ENCODE results near the gene GMNC. TPM values are rescaled to one million over a fixed set of nuclear protein-coding genes. Genes with fewer than 3 reads are reported as not detected.
"Not testable (repeated sequence)": the region's sequence is repeated elsewhere in the genome, so short reads cannot be mapped to it uniquely, and the experiment has no call there.

Gene GMNC
- total and polyA plus RNA-seq, 2 experiments from 2014 or later = not detected

DNA sequence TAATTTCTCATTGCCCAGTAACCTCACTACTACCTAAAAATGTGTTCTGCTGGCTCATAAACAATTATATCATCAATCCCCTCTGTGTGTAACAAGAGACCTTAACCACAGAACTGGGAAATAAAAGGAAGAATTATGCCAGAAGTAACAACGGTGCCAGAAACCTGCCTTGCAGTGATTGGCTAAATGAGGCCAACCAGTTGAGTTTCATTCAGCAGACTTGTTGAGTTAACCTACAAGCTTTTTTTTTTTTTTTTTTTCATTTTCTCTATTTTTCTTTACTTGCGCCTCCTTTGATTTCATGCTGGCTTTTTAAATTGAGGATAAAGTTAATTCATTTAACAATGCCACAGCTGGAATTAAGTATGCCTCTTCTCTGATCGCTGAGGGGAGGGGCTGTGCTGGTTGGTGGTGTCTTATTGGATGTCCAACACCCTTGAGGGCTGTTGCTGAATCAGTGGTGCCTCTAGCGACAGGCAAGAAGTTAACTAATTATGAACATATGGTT, 30.0 kb upstream of the GMNC start:
- Histone ChIP-seq H3K9me3 (ENCODE audit: low read depth) (no peaks in the 10 kb centered on the region), H3K27ac (no peak overlapping the region), H3K4me1 (ENCODE audit: low read depth) (no peaks in the 10 kb centered on the region), H3K27me3 (no peaks in the 10 kb centered on the region), H3K36me3 (no peaks in the 10 kb centered on the region), H3K4me3 (no peak overlapping the region)
- TF ChIP-seq, protein P1, sequence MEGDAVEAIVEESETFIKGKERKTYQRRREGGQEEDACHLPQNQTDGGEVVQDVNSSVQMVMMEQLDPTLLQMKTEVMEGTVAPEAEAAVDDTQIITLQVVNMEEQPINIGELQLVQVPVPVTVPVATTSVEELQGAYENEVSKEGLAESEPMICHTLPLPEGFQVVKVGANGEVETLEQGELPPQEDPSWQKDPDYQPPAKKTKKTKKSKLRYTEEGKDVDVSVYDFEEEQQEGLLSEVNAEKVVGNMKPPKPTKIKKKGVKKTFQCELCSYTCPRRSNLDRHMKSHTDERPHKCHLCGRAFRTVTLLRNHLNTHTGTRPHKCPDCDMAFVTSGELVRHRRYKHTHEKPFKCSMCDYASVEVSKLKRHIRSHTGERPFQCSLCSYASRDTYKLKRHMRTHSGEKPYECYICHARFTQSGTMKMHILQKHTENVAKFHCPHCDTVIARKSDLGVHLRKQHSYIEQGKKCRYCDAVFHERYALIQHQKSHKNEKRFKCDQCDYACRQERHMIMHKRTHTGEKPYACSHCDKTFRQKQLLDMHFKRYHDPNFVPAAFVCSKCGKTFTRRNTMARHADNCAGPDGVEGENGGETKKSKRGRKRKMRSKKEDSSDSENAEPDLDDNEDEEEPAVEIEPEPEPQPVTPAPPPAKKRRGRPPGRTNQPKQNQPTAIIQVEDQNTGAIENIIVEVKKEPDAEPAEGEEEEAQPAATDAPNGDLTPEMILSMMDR (IDR thresholded peaks at IDR 0.05; ENCODE audit: low read depth, low read length) = no peak
- no peak for DNase-seq (ENCODE audit: low read depth in 1 of 2, low spot score in 1 of 2)

DNA sequence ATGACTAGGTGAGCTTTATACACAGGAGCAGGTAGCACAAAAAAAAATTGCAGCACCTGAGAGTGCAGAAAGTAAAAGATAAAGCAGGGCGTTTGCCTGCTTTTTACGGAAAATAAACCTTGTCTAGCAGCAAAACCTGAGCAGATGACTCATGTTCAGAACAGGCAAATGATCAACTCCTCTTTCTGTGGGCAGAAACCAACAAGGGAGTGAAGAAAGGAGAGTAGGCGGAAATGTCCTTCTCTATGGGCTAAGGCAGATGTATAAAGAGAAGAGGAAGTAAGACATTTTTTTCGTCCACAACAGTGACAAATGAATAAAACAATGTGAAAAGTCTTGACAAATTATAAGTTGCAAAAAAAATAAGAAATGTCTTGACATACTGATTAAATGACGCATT, 24.5 kb upstream of the GMNC start:
- TF ChIP-seq, protein P1 (IDR thresholded peaks at IDR 0.05; ENCODE audit: low read depth, low read length) = no peak
- Histone ChIP-seq H3K27me3 (no peaks in the 10 kb centered on the region), H3K4me1 (ENCODE audit: low read depth) (no peaks in the 10 kb centered on the region), H3K27ac (no peak overlapping the region), H3K36me3 (no peaks in the 10 kb centered on the region), H3K4me3 (no peak overlapping the region), H3K9me3 (ENCODE audit: low read depth) (no peaks in the 10 kb centered on the region)
- no peak for DNase-seq (ENCODE audit: low read depth in 1 of 2, low spot score in 1 of 2)

- H3K27ac ChIP-seq = no peak overlapping the region
- H3K27me3 ChIP-seq = no peaks in the 10 kb centered on the region
- no peaks in the 10 kb centered on the region for H3K36me3 ChIP-seq
- H3K4me3 ChIP-seq = no peak overlapping the region
- H3K9me3 ChIP-seq (ENCODE audit: low read depth) = no peaks in the 10 kb centered on the region
- peak; percentile 68 to 72 for DNase-seq (ENCODE audit: low read depth in 1 of 2, low spot score in 1 of 2)
- TF ChIP-seq, protein P1 (IDR thresholded peaks at IDR 0.05; ENCODE audit: low read depth, low read length) = peak; percentile 93
- no peaks in the 10 kb centered on the region for H3K4me1 ChIP-seq (ENCODE audit: low read depth)
Measured at GRCh38 chr3:190883973-190884832, 21.7 kb upstream of the GMNC start.

- H3K9me3 ChIP-seq (ENCODE audit: low read depth) = no peaks in the 10 kb centered on the region
- DNase-seq (ENCODE audit: low read depth in 1 of 2, low spot score in 1 of 2) = no peak
- H3K4me1 ChIP-seq (ENCODE audit: low read depth) = no peaks in the 10 kb centered on the region
- H3K4me3 ChIP-seq = no peak overlapping the region
- no peaks in the 10 kb centered on the region for H3K36me3 ChIP-seq
- no peaks in the 10 kb centered on the region for H3K27me3 ChIP-seq
- H3K27ac ChIP-seq = no peak overlapping the region
- TF ChIP-seq, protein P1 (IDR thresholded peaks at IDR 0.05; ENCODE audit: low read depth, low read length) = no peak
Measured at GRCh38 chr3:190883141-190883540, 20.6 kb upstream of the GMNC start.

DNA sequence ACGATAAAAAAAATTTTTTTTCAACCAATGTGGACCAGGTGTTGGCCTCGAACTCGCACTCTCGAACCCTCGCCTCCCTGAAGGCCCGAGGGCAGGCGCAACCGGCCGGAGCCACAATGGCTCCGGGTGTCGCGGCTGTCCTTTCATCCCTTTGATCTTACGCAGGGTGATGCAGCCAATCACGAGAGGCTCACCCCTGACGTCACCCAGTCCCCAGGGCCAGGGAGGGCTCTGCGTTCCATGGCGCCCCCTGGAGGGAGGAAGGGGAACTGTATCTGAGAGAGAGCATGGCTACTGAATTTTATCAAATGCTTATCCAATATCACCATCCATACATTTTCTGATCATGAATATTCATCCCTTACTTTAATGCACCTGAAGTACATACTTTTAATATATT, 15.4 kb upstream of the GMNC start:
- no peak for DNase-seq (ENCODE audit: low read depth in 1 of 2, low spot score in 1 of 2)
- TF ChIP-seq, protein P1 (IDR thresholded peaks at IDR 0.05; ENCODE audit: low read depth, low read length) = peak; percentile 16

DNA sequence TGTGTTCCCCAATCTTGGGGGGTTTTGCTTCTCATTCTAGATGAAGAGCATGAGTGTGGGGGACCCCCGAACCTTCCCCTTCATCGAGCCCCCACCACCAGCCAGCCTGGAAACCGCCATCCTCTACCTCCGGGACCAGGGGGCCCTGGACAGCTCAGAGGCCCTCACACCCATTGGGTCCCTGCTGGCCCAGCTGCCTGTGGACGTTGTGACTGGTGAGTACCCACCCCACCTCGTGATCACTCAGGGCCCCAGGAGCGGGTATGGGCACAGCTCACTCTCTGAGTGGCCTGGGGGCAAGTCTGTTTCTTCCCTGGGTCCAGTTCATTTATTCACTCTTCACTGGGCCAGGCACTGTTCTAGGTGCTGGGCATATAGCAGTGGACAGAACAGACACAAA, 13.9 kb upstream of the GMNC start:
- H3K9me3 ChIP-seq (ENCODE audit: low read depth); H3K27me3 ChIP-seq; DNase-seq (ENCODE audit: low read depth in 1 of 2, low spot score in 1 of 2); H3K4me1 ChIP-seq (ENCODE audit: low read depth); H3K4me3 ChIP-seq; H3K27ac ChIP-seq; H3K36me3 ChIP-seq: not testable (repeated sequence)

More for the DNA sequence above, 15.4 kb upstream of the GMNC start:
- Histone ChIP-seq H3K27ac (no peak overlapping the region), H3K27me3 (no peaks in the 10 kb centered on the region), H3K9me3 (ENCODE audit: low read depth) (no peaks in the 10 kb centered on the region), H3K4me1 (ENCODE audit: low read depth) (no peaks in the 10 kb centered on the region), H3K4me3 (no peak overlapping the region), H3K36me3 (no peaks in the 10 kb centered on the region)

- H3K4me3 ChIP-seq; H3K27ac ChIP-seq; H3K4me1 ChIP-seq (ENCODE audit: low read depth); DNase-seq (ENCODE audit: low read depth in 1 of 2, low spot score in 1 of 2); H3K27me3 ChIP-seq; H3K9me3 ChIP-seq (ENCODE audit: low read depth); H3K36me3 ChIP-seq: not testable (repeated sequence)
Measured at GRCh38 chr3:190875061-190875460, 12.6 kb upstream of the GMNC start.
